ENCODE data around the gene RANBP10. TPM values are rescaled to one million over a fixed set of nuclear protein-coding genes. Genes with fewer than 3 reads are reported as not detected.

Gene RANBP10
- total RNA-seq, 1 donor, result 8.6 TPM

DNA sequence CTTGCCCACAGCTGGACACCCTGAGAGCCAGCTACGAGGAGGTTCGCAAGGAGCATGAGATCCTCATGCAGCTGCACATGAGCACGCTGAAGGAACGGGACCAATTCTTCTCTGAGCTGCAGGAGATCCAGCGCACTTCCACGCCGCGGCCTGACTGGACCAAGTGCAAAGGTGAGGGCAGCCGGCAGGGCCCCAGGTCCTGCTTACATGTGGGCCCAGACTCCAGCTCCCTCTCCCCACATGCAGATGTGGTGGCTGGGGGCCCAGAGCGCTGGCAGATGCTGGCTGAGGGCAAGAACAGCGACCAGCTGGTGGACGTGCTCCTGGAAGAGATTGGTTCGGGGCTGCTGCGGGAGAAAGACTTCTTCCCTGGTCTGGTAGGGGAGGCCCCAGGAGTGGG is 19.5 kb upstream of the RANBP10 start:
- H3K4me3 ChIP-seq (ENCODE audit: low read depth, low read length), result no peak overlapping the region

GRCh38 chr16:67825119-67825518 is 18.8 kb upstream of the RANBP10 start:
- no peak for DNase-seq (ENCODE audit: low read depth)
- no peak overlapping the region for H3K4me3 ChIP-seq (ENCODE audit: low read depth, low read length)
- TF ChIP-seq CTCF (IDR thresholded peaks at IDR 0.05; ENCODE audit: insufficient read depth, low read depth, low read length), result no peak

More for the DNA sequence above, 19.5 kb upstream of the RANBP10 start:
- DNase-seq (ENCODE audit: low read depth), result no peak
- no peak for TF ChIP-seq CTCF (IDR thresholded peaks at IDR 0.05; ENCODE audit: insufficient read depth, low read depth, low read length)

- DNase-seq (ENCODE audit: low read depth), result no peak
- TF ChIP-seq CTCF (IDR thresholded peaks at IDR 0.05; ENCODE audit: insufficient read depth, low read depth, low read length), result no peak
- H3K4me3 ChIP-seq (ENCODE audit: low read depth, low read length), result no peak overlapping the region
Observed at GRCh38 chr16:67822511-67822910, 16.2 kb upstream of the RANBP10 start.

DNA sequence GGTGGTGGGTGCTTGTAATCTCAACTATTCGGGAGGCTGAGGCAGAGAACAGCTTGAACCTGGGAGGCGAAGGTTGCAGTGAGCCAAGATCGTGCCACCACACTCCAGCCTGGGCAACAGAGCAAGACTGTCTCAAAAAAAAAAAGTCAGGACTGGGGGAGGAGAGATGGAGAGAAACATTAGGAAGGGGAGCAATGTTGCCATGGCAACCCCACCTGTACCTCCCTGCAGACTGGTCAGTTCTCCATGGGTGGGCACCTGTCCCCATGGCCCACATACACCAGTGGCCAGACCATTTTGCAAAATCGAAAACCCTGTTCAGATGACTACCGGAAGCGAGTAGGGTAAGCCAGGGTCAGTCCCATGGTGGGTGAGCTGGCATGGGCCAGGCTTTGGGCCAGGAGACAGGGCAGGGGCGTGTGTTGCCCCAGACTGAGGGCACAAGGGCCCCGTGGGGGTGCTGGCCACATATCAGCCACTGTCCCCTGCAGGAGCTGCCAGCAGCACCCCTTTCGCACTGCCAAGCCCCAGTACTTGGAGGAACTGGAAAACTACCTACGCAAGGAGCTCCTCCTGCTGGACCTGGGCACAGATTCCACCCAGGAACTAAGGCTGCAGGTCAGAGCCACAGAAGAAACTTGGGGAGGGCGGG is 14.4 kb upstream of the RANBP10 start:
- no peak for DNase-seq (ENCODE audit: low read depth)
- TF ChIP-seq CTCF (IDR thresholded peaks at IDR 0.05; ENCODE audit: insufficient read depth, low read depth, low read length), result no peak
- no peak overlapping the region for H3K4me3 ChIP-seq (ENCODE audit: low read depth, low read length)

DNA sequence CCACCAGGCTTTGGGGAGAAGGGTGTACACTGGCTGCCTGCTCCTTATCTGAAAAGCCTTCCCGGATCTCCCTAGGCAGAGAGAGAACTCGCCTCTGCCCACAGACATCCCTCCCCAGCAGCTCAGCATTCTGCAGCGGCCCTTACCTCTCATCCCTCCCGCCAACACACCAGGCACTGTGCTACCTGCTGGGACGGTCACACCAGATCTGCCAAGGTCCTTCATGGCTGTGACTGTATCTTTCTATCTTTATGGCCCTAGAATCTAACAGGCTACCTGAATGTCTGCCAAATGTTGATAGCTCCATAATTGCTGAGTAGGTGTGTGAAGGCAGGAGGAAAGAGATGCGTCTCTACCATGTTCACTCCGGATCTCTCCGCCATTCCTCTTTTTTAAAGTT is 8.2 kb upstream of the RANBP10 start:
- no peak for TF ChIP-seq CTCF (IDR thresholded peaks at IDR 0.05; ENCODE audit: insufficient read depth, low read depth, low read length)
- H3K4me3 ChIP-seq (ENCODE audit: low read depth, low read length), result no peak overlapping the region
- DNase-seq (ENCODE audit: low read depth), result no peak

DNA sequence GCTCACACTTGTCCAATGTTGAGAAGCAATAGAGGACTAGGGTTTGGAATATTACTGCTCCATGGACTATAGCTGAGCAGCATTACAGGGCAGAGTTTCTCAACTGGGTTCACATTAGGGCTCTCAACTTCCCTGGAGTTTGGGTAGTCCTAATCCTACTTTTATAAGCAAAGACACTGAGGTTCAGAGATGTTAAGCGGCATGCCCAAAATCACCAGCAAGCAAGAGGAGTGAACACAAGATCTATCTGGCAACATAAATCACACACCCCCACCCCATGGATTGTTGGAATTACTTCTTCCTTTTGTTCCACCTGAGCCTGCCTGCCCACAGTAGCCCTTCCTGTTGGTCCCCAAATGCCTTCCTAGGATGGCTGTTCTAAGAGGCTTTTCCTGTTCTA is 5.5 kb upstream of the RANBP10 start:
- TF ChIP-seq CTCF (IDR thresholded peaks at IDR 0.05; ENCODE audit: insufficient read depth, low read depth, low read length), result no peak
- DNase-seq (ENCODE audit: low read depth), result no peak
- H3K4me3 ChIP-seq (ENCODE audit: low read depth, low read length), result no peak overlapping the region

DNA sequence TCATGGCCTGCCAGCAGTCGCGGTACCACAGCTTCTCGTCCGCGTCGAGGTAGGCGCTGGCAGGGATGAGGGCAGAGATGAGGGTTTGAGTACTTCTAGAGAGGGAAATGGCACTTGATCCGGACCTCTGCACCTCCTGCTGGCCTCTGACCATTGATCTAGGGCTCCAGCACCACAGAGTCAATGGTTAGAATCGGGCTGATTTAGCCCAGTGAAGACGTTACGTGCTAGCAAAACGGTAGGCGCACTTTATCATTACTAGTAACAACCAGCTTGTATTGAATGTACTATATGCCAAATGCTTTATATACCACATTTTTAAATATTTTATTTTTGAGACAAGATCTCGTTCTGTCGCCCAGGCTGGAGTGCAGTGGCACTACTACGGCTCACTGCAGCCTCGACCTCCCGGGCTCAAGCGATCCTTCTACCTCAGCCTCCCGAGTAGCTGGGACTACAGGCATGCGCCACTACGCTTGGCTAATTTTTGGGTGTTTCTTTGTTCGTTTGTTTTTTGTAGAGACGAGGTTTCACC is 855 bp upstream of the RANBP10 start:
- H3K4me3 ChIP-seq (ENCODE audit: low read depth, low read length), result peak overlapping the region; percentile 95
- no peak for DNase-seq (ENCODE audit: low read depth)
- TF ChIP-seq CTCF (IDR thresholded peaks at IDR 0.05; ENCODE audit: insufficient read depth, low read depth, low read length), result no peak
